IMR-90 (cell line): ENCODE measurements around the gene GRK5.

Source experiments
- BHLHE40 ChIP-seq: fragments of 150-350 bp; IDR thresholded peaks from 2 replicates; pipeline ENCODE4 v1.6.1; 2016; ENCODE audit warnings: mild to moderate bottlenecking, low read depth, low read length
- CTCF ChIP-seq: conservative IDR thresholded peaks from 2 replicates; pipeline ENCODE4 v1.5.1; 2012; ENCODE audit warnings: mild to moderate bottlenecking, low read depth, low read length, improper control_type of control experiment
- FOS ChIP-seq: fragments of 150-350 bp; IDR thresholded peaks from 2 replicates; pipeline ENCODE4 v1.6.1; 2016; ENCODE audit warnings: low read depth, low read length
- MXI1 ChIP-seq: IDR thresholded peaks from 2 replicates; pipeline ENCODE4 v1.6.1; 2012; ENCODE audit warnings: low read depth, mild to moderate bottlenecking, low read length, moderate library complexity, borderline replicate concordance
- NFE2L2 ChIP-seq: fragments of 150-350 bp; IDR thresholded peaks from 2 replicates; pipeline ENCODE4 v1.6.1; 2016; ENCODE audit warnings: low read depth, mild to moderate bottlenecking, low read length
- POLR2A ChIP-seq: IDR thresholded peaks from 2 replicates; pipeline ENCODE4 v1.6.1; 2012; ENCODE audit warnings: mild to moderate bottlenecking, low read depth, low read length
- RAD21 ChIP-seq: IDR thresholded peaks from 2 replicates; pipeline ENCODE4 v1.6.1; 2012; ENCODE audit warnings: low read length, improper control_type of control experiment
- RCOR1 ChIP-seq: IDR thresholded peaks from 2 replicates; pipeline ENCODE4 v1.6.1; 2012; ENCODE audit warnings: mild to moderate bottlenecking, low read length, improper control_type of control experiment; ENCODE audit not compliant: insufficient replicate concordance
- RFX5 ChIP-seq: IDR thresholded peaks from 2 replicates; pipeline ENCODE4 v1.8.0; 2012; ENCODE audit warnings: low read depth, mild to moderate bottlenecking, low read length, moderate library complexity
- SMC3 ChIP-seq: fragments of 150-350 bp; IDR thresholded peaks from 2 replicates; pipeline ENCODE4 v1.6.1; 2016; ENCODE audit warnings: low read depth, mild to moderate bottlenecking, antibody characterized with exemption, low read length, moderate library complexity
- USF2 ChIP-seq: fragments of 150-350 bp; IDR thresholded peaks from 2 replicates; pipeline ENCODE4 v1.6.1; 2017; ENCODE audit warnings: mild to moderate bottlenecking, antibody characterized with exemption, low read length, low read depth

- no peak for TF ChIP-seq POLR2A
- TF ChIP-seq CTCF, result no peak
- no peak for TF ChIP-seq RFX5
- no peak for TF ChIP-seq USF2
- TF ChIP-seq BHLHE40, result no peak
- TF ChIP-seq RAD21, result no peak
- TF ChIP-seq SMC3, result no peak
- TF ChIP-seq NFE2L2, result no peak
- TF ChIP-seq MXI1, result no peak
- no peak for TF ChIP-seq FOS
- no peak for TF ChIP-seq RCOR1
Observed at GRCh38 chr10:119442758-119443060, 235.3 kb downstream of the GRK5 start.
